HepG2 (cell line): ENCODE data around the gene TCF7L2.

Source experiments
- CEBPG ChIP-seq: IDR thresholded peaks from 2 replicates; pipeline ENCODE4 v1.6.1; 2016
- E2F2 ChIP-seq: sonication (generic); formaldehyde crosslinking; IDR thresholded peaks from 2 replicates; pipeline ENCODE4 v1.4.0; 2020; ENCODE audit warnings: missing genetic modification reagents, borderline replicate concordance
- FOXM1 ChIP-seq: sonication (generic); formaldehyde crosslinking; IDR thresholded peaks from 2 replicates; pipeline ENCODE4 v1.5.0; 2020; ENCODE audit warnings: missing genetic modification reagents
- HOXD1 ChIP-seq: sonication (generic); formaldehyde crosslinking; IDR thresholded peaks from 2 replicates; pipeline ENCODE4 v1.5.0; 2020; ENCODE audit warnings: missing genetic modification reagents
- POLR2A ChIP-seq, 2 experiments: IDR thresholded peaks; 2 replicates each; pipeline ENCODE4 v1.6.1; 2011; ENCODE audit warnings: low read depth in 2 of 2, low read length in 2 of 2, mild to moderate bottlenecking in 1 of 2, moderate library complexity in 1 of 2; ENCODE audit not compliant: insufficient read depth in 1 of 2
- RERE ChIP-seq: IDR thresholded peaks from 2 replicates; pipeline ENCODE4 v1.6.1; 2016; ENCODE audit warnings: low read depth, missing genetic modification reagents, missing compliant biosample characterization
- TCF7L2 ChIP-seq: IDR thresholded peaks from 2 replicates; pipeline ENCODE4 v1.6.1; 2011; ENCODE audit warnings: mild to moderate bottlenecking, low read depth, low read length, moderate library complexity
- TF ChIP-seq, protein P1 (sequence below): sonication (generic); formaldehyde crosslinking; IDR thresholded peaks from 2 replicates; pipeline ENCODE4 v1.5.0; 2020; ENCODE audit warnings: mild to moderate bottlenecking, missing genetic modification reagents, moderate library complexity

DNA sequence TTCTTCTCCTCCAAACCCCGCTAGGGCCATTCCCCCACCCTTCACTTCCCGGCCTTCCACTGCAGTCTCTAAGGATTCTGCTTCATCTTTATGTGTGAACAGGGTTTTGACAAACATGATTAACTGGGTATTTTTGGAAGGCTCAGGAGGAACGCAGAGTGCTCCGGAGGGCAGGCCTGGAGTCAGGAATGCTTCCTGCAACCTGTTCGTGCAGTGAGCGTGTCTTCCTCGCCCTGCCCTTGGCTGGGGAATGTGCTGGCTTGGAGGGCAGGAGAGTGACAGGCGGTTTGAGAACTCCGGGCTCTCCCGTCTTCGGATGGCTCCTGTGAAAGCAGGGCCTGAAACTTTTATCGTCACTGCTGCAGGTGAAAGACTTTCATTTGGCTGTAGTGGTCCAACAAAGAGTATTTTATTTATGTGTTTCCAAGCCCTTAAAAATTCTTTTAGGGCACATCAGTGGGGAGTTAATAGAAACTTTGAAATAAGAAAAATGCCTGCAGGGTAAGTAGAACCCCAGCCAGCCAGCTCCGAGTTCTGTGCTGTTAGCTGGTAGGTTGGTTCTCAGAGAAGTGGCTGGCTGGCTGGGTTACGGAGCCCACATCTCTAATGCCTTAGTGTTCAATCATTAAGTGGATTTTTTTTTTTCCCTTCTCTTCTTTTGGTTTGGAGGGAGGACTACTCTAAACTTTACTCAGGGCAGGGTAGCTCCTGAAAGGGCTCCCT lies 51.0 kb downstream of the TCF7L2 start:
- TF ChIP-seq RERE (CRISPR knock-in tag) (no peak), CEBPG (CRISPR knock-in tag) (no peak), E2F2 (CRISPR knock-in tag) (no peak), POLR2A (IDR thresholded peaks at IDR 0.05; ENCODE audit: insufficient read depth in 1 of 2, low read depth in 2 of 2, low read length in 2 of 2) (no peak), TCF7L2 (no peak), FOXM1 (CRISPR knock-in tag) (no peak), HOXD1 (CRISPR knock-in tag) (no peak)
- TF ChIP-seq, protein P1, sequence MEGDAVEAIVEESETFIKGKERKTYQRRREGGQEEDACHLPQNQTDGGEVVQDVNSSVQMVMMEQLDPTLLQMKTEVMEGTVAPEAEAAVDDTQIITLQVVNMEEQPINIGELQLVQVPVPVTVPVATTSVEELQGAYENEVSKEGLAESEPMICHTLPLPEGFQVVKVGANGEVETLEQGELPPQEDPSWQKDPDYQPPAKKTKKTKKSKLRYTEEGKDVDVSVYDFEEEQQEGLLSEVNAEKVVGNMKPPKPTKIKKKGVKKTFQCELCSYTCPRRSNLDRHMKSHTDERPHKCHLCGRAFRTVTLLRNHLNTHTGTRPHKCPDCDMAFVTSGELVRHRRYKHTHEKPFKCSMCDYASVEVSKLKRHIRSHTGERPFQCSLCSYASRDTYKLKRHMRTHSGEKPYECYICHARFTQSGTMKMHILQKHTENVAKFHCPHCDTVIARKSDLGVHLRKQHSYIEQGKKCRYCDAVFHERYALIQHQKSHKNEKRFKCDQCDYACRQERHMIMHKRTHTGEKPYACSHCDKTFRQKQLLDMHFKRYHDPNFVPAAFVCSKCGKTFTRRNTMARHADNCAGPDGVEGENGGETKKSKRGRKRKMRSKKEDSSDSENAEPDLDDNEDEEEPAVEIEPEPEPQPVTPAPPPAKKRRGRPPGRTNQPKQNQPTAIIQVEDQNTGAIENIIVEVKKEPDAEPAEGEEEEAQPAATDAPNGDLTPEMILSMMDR = no peak
